SK-N-SH (cell line): Measurements from ENCODE around the gene ANGPTL4.

Experiments
- EP300 ChIP-seq, 2 experiments: IDR thresholded peaks; 2 replicates each; pipeline versions ENCODE4 v1.4.0 to v1.6.1; 2012; ENCODE audit warnings: borderline replicate concordance in 1 of 2, low read depth in 1 of 2, low read length in 1 of 2
- FOXJ3 ChIP-seq: sonication (generic); formaldehyde crosslinking; IDR thresholded peaks from 2 replicates; pipeline ENCODE4 v1.5.1; 2020; ENCODE audit warnings: mild to moderate bottlenecking, missing genetic modification reagents
- FOXM1 ChIP-seq: IDR thresholded peaks from 2 replicates; pipeline ENCODE4 v1.4.0; 2012; ENCODE audit warnings: low read depth, mild to moderate bottlenecking
- POLR2AphosphoS5 ChIP-seq: IDR thresholded peaks from 2 replicates; pipeline ENCODE4 v1.6.1; 2012; ENCODE audit warnings: low read depth, low read length
- RAD21 ChIP-seq: IDR thresholded peaks from 2 replicates; pipeline ENCODE4 v1.6.1; 2012; ENCODE audit warnings: mild to moderate bottlenecking, low read length
- SMC3 ChIP-seq: IDR thresholded peaks from 2 replicates; pipeline ENCODE4 v1.6.1; 2012; ENCODE audit warnings: low read depth, low read length, improper control_type of control experiment
- TF ChIP-seq, protein P1 (sequence below): fragments of 200-600 bp; sonication (generic); IDR thresholded peaks from 2 replicates; pipeline ENCODE4 v1.6.1; 2017; ENCODE audit warnings: antibody characterized with exemption, mild to moderate bottlenecking, moderate library complexity
- TF ChIP-seq, protein P2 (sequence below): IDR thresholded peaks from 2 replicates; pipeline ENCODE4 v1.4.0; 2012; ENCODE audit warnings: low read depth, borderline replicate concordance
- TF ChIP-seq, protein P3 (sequence below): IDR thresholded peaks from 2 replicates; pipeline ENCODE4 v1.4.0; 2012; ENCODE audit warnings: low read depth
- TF ChIP-seq, protein P4 (sequence below): IDR thresholded peaks from 2 replicates; pipeline ENCODE4 v1.6.1; 2012; ENCODE audit warnings: mild to moderate bottlenecking, low read depth, low read length, moderate library complexity

DNA sequence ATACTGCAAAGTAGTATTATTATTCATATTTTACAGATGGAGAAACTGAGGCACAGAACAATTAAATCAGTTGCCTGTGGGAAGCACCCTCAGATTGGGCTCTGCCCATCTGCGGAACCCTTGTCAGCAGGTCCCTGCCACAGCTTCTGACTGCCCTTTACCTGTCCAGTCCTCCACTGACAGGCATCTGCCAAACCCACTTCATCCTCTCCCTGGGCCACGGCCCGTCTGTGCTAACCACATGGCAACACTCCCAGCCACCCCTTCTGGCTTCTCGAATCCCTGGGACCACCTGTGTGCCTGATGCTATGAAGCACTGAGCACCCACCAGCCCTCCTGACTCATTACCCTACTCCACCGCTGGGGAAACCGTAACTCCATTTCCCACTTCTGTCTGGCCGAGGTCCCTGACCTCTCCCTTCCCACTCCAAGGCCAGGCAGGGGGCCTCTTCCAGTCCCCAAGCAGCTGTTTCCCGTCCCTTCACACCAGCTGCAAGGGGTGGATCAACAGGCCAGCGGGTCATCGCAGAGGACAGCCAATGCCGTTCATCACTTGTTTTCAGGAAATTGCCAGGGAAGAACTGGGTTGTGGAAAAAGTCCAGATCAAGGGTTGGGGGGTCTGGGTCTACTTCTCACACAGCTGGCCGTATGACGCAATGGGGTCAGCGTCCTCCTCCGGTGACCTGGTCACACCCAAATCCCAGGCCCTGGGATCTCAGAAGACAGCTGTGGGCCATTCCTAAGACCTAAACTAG, 23.4 kb upstream of the ANGPTL4 start:
- TF ChIP-seq, protein P1, sequence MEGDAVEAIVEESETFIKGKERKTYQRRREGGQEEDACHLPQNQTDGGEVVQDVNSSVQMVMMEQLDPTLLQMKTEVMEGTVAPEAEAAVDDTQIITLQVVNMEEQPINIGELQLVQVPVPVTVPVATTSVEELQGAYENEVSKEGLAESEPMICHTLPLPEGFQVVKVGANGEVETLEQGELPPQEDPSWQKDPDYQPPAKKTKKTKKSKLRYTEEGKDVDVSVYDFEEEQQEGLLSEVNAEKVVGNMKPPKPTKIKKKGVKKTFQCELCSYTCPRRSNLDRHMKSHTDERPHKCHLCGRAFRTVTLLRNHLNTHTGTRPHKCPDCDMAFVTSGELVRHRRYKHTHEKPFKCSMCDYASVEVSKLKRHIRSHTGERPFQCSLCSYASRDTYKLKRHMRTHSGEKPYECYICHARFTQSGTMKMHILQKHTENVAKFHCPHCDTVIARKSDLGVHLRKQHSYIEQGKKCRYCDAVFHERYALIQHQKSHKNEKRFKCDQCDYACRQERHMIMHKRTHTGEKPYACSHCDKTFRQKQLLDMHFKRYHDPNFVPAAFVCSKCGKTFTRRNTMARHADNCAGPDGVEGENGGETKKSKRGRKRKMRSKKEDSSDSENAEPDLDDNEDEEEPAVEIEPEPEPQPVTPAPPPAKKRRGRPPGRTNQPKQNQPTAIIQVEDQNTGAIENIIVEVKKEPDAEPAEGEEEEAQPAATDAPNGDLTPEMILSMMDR = peak; percentile 25
- TF ChIP-seq EP300 (IDR thresholded peaks at IDR 0.05; ENCODE audit: borderline replicate concordance in 1 of 2, low read depth in 1 of 2, low read length in 1 of 2) (no peak), SMC3 (no peak), FOXM1 (no peak), POLR2AphosphoS5 (no peak), RAD21 (no peak), FOXJ3 (CRISPR knock-in tag) (no peak)
- TF ChIP-seq, protein P2, sequence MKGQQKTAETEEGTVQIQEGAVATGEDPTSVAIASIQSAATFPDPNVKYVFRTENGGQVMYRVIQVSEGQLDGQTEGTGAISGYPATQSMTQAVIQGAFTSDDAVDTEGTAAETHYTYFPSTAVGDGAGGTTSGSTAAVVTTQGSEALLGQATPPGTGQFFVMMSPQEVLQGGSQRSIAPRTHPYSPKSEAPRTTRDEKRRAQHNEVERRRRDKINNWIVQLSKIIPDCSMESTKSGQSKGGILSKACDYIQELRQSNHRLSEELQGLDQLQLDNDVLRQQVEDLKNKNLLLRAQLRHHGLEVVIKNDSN = no peak
- TF ChIP-seq, protein P3, sequence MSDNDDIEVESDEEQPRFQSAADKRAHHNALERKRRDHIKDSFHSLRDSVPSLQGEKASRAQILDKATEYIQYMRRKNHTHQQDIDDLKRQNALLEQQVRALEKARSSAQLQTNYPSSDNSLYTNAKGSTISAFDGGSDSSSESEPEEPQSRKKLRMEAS = no peak
- TF ChIP-seq, protein P4, sequence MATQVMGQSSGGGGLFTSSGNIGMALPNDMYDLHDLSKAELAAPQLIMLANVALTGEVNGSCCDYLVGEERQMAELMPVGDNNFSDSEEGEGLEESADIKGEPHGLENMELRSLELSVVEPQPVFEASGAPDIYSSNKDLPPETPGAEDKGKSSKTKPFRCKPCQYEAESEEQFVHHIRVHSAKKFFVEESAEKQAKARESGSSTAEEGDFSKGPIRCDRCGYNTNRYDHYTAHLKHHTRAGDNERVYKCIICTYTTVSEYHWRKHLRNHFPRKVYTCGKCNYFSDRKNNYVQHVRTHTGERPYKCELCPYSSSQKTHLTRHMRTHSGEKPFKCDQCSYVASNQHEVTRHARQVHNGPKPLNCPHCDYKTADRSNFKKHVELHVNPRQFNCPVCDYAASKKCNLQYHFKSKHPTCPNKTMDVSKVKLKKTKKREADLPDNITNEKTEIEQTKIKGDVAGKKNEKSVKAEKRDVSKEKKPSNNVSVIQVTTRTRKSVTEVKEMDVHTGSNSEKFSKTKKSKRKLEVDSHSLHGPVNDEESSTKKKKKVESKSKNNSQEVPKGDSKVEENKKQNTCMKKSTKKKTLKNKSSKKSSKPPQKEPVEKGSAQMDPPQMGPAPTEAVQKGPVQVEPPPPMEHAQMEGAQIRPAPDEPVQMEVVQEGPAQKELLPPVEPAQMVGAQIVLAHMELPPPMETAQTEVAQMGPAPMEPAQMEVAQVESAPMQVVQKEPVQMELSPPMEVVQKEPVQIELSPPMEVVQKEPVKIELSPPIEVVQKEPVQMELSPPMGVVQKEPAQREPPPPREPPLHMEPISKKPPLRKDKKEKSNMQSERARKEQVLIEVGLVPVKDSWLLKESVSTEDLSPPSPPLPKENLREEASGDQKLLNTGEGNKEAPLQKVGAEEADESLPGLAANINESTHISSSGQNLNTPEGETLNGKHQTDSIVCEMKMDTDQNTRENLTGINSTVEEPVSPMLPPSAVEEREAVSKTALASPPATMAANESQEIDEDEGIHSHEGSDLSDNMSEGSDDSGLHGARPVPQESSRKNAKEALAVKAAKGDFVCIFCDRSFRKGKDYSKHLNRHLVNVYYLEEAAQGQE = no peak
